ES-I3 (cell line): ENCODE data around the gene TGM2.

Experiments
- H3K36me3 ChIP-seq: 2 replicates; pipeline ENCODE4 v1.6.1; 2013; ENCODE audit warnings: mild to moderate bottlenecking, low read length, control low read depth, moderate library complexity; ENCODE audit not compliant: insufficient read depth
- H3K4me1 ChIP-seq: 2 replicates; pipeline ENCODE4 v1.6.1; 2013; ENCODE audit warnings: mild to moderate bottlenecking, control low read depth, low read length; ENCODE audit not compliant: insufficient read depth
- H3K9ac ChIP-seq: 2 replicates; pipeline ENCODE4 v1.6.1; 2013; ENCODE audit warnings: low read depth, mild to moderate bottlenecking, low read length, moderate library complexity
- H3K9me3 ChIP-seq: 2 replicates; pipeline ENCODE4 v1.6.1; 2013; ENCODE audit warnings: mild to moderate bottlenecking, low read length, moderate library complexity; ENCODE audit not compliant: control insufficient read depth, insufficient read depth

The TGM2 gene

GRCh38 chr20:38155811-38156210 lies 9.3 kb downstream of the TGM2 start:
- Histone ChIP-seq H3K4me1 (peaks cover 3% of the 10 kb centered on the region; the same call in 1 of the 2 replicates), H3K9ac (no peak overlapping the region), H3K36me3 (no peaks in the 10 kb centered on the region), H3K9me3 (no peaks in the 10 kb centered on the region)

GRCh38 chr20:38153401-38153800 lies 11.7 kb downstream of the TGM2 start:
- H3K9me3 ChIP-seq = no peaks in the 10 kb centered on the region
- H3K9ac ChIP-seq = no peak overlapping the region
- no peaks in the 10 kb centered on the region for H3K36me3 ChIP-seq
- peaks cover 3% of the 10 kb centered on the region; the same call in 1 of the 2 replicates for H3K4me1 ChIP-seq

GRCh38 chr20:38152621-38153221 lies 12.3 kb downstream of the TGM2 start:
- Histone ChIP-seq H3K4me1 (peaks cover 3% of the 10 kb centered on the region; the same call in 1 of the 2 replicates), H3K36me3 (no peaks in the 10 kb centered on the region), H3K9me3 (no peaks in the 10 kb centered on the region), H3K9ac (no peak overlapping the region)

GRCh38 chr20:38152175-38152620 lies 12.9 kb downstream of the TGM2 start:
- Histone ChIP-seq H3K9ac (no peak overlapping the region), H3K4me1 (peaks cover 3% of the 10 kb centered on the region; the same call in 1 of the 2 replicates), H3K36me3 (no peaks in the 10 kb centered on the region), H3K9me3 (no peaks in the 10 kb centered on the region)

GRCh38 chr20:38151455-38151854 lies 13.6 kb downstream of the TGM2 start:
- peaks cover 3% of the 10 kb centered on the region; the same call in 1 of the 2 replicates for H3K4me1 ChIP-seq
- no peak overlapping the region for H3K9ac ChIP-seq
- H3K9me3 ChIP-seq = no peaks in the 10 kb centered on the region
- H3K36me3 ChIP-seq = no peaks in the 10 kb centered on the region

GRCh38 chr20:38150335-38151170 lies 14.5 kb downstream of the TGM2 start:
- H3K36me3 ChIP-seq = no peaks in the 10 kb centered on the region
- H3K4me1 ChIP-seq = peaks cover 3% of the 10 kb centered on the region; the same call in 1 of the 2 replicates
- no peaks in the 10 kb centered on the region for H3K9me3 ChIP-seq
- no peak overlapping the region for H3K9ac ChIP-seq

GRCh38 chr20:38148328-38149102 lies 16.6 kb downstream of the TGM2 start:
- Histone ChIP-seq H3K36me3 (no peaks in the 10 kb centered on the region), H3K4me1 (peaks cover 18% of the 10 kb centered on the region; the same call in 1 of the 2 replicates), H3K9me3 (no peaks in the 10 kb centered on the region), H3K9ac (no peak overlapping the region)

- Histone ChIP-seq H3K9me3 (no peaks in the 10 kb centered on the region), H3K36me3 (no peaks in the 10 kb centered on the region), H3K4me1 (peaks cover 20% of the 10 kb centered on the region; the same call in 1 of the 2 replicates), H3K9ac (no peak overlapping the region)
These were observed 17.3 kb downstream of the TGM2 start for GRCh38 chr20:38147751-38148150.

GRCh38 chr20:38147163-38147562 lies 17.9 kb downstream of the TGM2 start:
- Histone ChIP-seq H3K4me1 (peaks cover 20% of the 10 kb centered on the region; the same call in 1 of the 2 replicates), H3K9me3 (no peaks in the 10 kb centered on the region), H3K36me3 (no peaks in the 10 kb centered on the region), H3K9ac (no peak overlapping the region)

GRCh38 chr20:38146628-38147027 lies 18.4 kb downstream of the TGM2 start:
- H3K9me3 ChIP-seq = no peaks in the 10 kb centered on the region
- no peak overlapping the region for H3K9ac ChIP-seq
- H3K4me1 ChIP-seq = peaks cover 18% of the 10 kb centered on the region; the same call in 1 of the 2 replicates
- no peaks in the 10 kb centered on the region for H3K36me3 ChIP-seq

GRCh38 chr20:38146156-38146555 lies 18.9 kb downstream of the TGM2 start:
- H3K4me1 ChIP-seq = peaks cover 17% of the 10 kb centered on the region; the same call in 1 of the 2 replicates
- H3K9me3 ChIP-seq = no peaks in the 10 kb centered on the region

GRCh38 chr20:38145729-38146075 lies 19.4 kb downstream of the TGM2 start:
- Histone ChIP-seq H3K9me3 (no peaks in the 10 kb centered on the region), H3K4me1 (peaks cover 17% of the 10 kb centered on the region; the same call in 1 of the 2 replicates), H3K36me3 (no peaks in the 10 kb centered on the region), H3K9ac (no peak overlapping the region)

More at GRCh38 chr20:38146156-38146555, 18.9 kb downstream of the TGM2 start:
- H3K9ac ChIP-seq = no peak overlapping the region
- no peaks in the 10 kb centered on the region for H3K36me3 ChIP-seq

GRCh38 chr20:38144974-38145728 lies 19.9 kb downstream of the TGM2 start:
- no peaks in the 10 kb centered on the region for H3K36me3 ChIP-seq
- H3K9me3 ChIP-seq = no peaks in the 10 kb centered on the region
- peaks cover 20% of the 10 kb centered on the region for H3K4me1 ChIP-seq
- no peak overlapping the region for H3K9ac ChIP-seq

- Histone ChIP-seq H3K9ac (no peak overlapping the region), H3K4me1 (peaks cover 22% of the 10 kb centered on the region), H3K36me3 (no peaks in the 10 kb centered on the region), H3K9me3 (no peaks in the 10 kb centered on the region)
These were observed 20.5 kb downstream of the TGM2 start for GRCh38 chr20:38144598-38144973.
